Fibroblast of skin of right biceps (primary cell): Measurements from ENCODE around the gene SPG21.
A peak's percentile ranks its signal among the peaks of the same experiment; 100 is the strongest.
"Not testable (repeated sequence)": the region's sequence is repeated elsewhere in the genome, so short reads cannot be mapped to it uniquely, and the experiment has no call there.

Experiments
- DNase-seq: peaks from one replicate; pipeline ENCODE4 v3.0.0-alpha.2; 2013

Gene SPG21

GRCh38 chr15:64989416-64990167 is at the start of gene SPG21:
SPG21 (minus strand) TSS chr15:64989914; CDS start chr15:64983569, 6,345 bp downstream.
- DNase-seq: peak; percentile 93

GRCh38 chr15:65038836-65039235 is 49.1 kb upstream of the SPG21 start:
- DNase-seq: no peak

- DNase-seq: no peak
These were observed 48.7 kb upstream of the SPG21 start for GRCh38 chr15:65038428-65038827.

- DNase-seq: no peak
These were observed 47.6 kb upstream of the SPG21 start for GRCh38 chr15:65037309-65037708.

- DNase-seq: no peak
These were observed 45.0 kb upstream of the SPG21 start for GRCh38 chr15:65034719-65035118.

GRCh38 chr15:65033659-65034269 is 44.0 kb upstream of the SPG21 start:
- peak; percentile 39 for DNase-seq

- DNase-seq: peak; percentile 58
These were observed 43.3 kb upstream of the SPG21 start for GRCh38 chr15:65032801-65033537.

- no peak for DNase-seq
These were observed 40.1 kb upstream of the SPG21 start for GRCh38 chr15:65029736-65030208.

GRCh38 chr15:65028921-65029735 is 39.4 kb upstream of the SPG21 start, which contains the start of gene MTFMT:
MTFMT (minus strand) TSS chr15:65029639; CDS start chr15:65029613, 26 bp downstream.
- peak; percentile 83 for DNase-seq

GRCh38 chr15:65028338-65028737 is 38.6 kb upstream of the SPG21 start:
- DNase-seq: no peak

- DNase-seq: no peak
These were observed 37.9 kb upstream of the SPG21 start for GRCh38 chr15:65027593-65027992.

- no peak for DNase-seq
These were observed 37.0 kb upstream of the SPG21 start for GRCh38 chr15:65026756-65027155.

GRCh38 chr15:65021488-65021887 is 31.8 kb upstream of the SPG21 start:
- DNase-seq: no peak

- no peak for DNase-seq
These were observed 30.7 kb upstream of the SPG21 start for GRCh38 chr15:65020419-65020818.

GRCh38 chr15:65011198-65011597 is 21.5 kb upstream of the SPG21 start:
- DNase-seq: not testable (repeated sequence)

GRCh38 chr15:65008983-65009382 is 19.3 kb upstream of the SPG21 start:
- no peak for DNase-seq

GRCh38 chr15:65006876-65007275 is 17.2 kb upstream of the SPG21 start:
- DNase-seq: no peak

- DNase-seq: no peak
These were observed 15.3 kb upstream of the SPG21 start for GRCh38 chr15:65004993-65005392.

- DNase-seq: no peak
These were observed 8.1 kb upstream of the SPG21 start for GRCh38 chr15:64997745-64998375.

- no peak for DNase-seq
These were observed 7.4 kb upstream of the SPG21 start for GRCh38 chr15:64997066-64997465.

GRCh38 chr15:64993290-64993689 is 3.6 kb upstream of the SPG21 start:
- no peak for DNase-seq

- DNase-seq: no peak
These were observed 1.9 kb upstream of the SPG21 start for GRCh38 chr15:64991536-64992135.
